A673 (cell line): ENCODE data around the gene FEN1.

ENCODE experiments used
- EZH2 ChIP-seq: fragments of 200-600 bp; sonication (generic); IDR thresholded peaks from 2 replicates; pipeline ENCODE4 v1.6.1; 2017; ENCODE audit warnings: borderline replicate concordance, low read depth, mild to moderate bottlenecking, mixed read lengths, antibody characterized with exemption, low read length; ENCODE audit not compliant: poor library complexity, severe bottlenecking
- TF ChIP-seq, protein P1 (sequence below): fragments of 300-800, 200-600 bp; sonication (generic); conservative IDR thresholded peaks from 2 replicates; pipeline ENCODE4 v1.5.1; 2017; ENCODE audit warnings: low read depth, mild to moderate bottlenecking, antibody characterized with exemption, low read length, moderate library complexity, mixed read lengths

DNA sequence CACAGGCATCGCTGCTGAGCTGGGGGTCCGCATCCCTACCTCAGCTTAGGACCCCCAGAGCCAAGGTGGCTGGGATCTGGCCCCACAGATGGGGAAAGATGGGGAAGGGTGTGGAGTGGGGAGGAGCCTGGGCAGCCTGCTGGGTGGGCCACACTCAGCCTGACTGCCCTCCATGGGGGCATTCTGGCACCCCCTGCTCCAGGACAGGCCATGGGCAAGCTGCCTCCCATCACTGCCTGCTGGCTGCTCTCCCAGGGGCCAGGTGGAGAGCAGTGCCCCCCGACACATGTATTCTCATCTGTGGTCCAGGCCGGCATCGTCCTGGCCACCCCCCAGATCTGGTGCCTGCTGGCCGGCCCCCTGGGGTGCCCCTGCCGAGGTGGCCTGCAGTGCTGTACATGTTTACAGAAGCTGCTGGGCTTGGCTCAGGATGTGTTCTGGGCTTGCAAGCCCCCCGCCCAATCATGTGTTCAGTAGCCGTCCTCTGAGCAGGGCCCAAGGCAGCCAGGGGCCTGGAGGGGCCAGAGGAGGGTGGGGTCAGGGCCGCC lies 48.0 kb upstream of the FEN1 start:
- TF ChIP-seq, protein P1, sequence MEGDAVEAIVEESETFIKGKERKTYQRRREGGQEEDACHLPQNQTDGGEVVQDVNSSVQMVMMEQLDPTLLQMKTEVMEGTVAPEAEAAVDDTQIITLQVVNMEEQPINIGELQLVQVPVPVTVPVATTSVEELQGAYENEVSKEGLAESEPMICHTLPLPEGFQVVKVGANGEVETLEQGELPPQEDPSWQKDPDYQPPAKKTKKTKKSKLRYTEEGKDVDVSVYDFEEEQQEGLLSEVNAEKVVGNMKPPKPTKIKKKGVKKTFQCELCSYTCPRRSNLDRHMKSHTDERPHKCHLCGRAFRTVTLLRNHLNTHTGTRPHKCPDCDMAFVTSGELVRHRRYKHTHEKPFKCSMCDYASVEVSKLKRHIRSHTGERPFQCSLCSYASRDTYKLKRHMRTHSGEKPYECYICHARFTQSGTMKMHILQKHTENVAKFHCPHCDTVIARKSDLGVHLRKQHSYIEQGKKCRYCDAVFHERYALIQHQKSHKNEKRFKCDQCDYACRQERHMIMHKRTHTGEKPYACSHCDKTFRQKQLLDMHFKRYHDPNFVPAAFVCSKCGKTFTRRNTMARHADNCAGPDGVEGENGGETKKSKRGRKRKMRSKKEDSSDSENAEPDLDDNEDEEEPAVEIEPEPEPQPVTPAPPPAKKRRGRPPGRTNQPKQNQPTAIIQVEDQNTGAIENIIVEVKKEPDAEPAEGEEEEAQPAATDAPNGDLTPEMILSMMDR = no peak
- no peak for TF ChIP-seq EZH2
